ENCODE measurements around the gene PNCK.

Gene PNCK

DNA sequence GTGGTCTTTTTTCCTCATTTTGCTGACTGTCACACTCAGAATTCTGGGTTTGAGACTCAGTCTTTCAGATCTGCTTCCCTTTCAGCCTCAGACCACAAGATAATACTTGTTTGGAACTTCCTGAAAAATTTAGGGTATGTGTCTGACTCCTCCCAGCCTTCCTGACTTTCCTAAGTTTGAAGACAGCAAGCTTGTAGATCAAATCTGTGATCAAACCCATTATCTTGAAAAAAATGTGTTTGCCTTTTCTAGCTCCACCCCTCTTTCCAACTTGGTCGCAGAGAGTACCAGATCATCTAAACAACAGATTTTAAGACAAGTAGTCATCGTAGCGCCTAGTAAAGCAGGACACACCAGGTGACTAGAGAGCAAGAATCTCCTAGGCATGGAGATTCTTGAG is 40.6 kb upstream of the PNCK start:
- Histone ChIP-seq H2BK5ac (ENCODE audit: low read length) (no peak overlapping the region), H3K4me1 (ENCODE audit: control insufficient read depth, low read depth, low read length) (no peaks in the 10 kb centered on the region), H3K18ac (ENCODE audit: low read length) (no peak overlapping the region), H4K5ac (ENCODE audit: low read length) (no peak overlapping the region), H2AK5ac (ENCODE audit: low read length) (no peak overlapping the region), H3K36me3 (ENCODE audit: control insufficient read depth, insufficient read depth, low read length) (peaks cover 11% of the 10 kb centered on the region), H3K56ac (ENCODE audit: low read length) (no peak overlapping the region), H2BK15ac (replicated peaks; ENCODE audit: low read depth) (no peak overlapping the region), H3K4ac (ENCODE audit: low read depth, low read length) (no peak overlapping the region), H3K27me3 (ENCODE audit: insufficient read depth, low read length, poor library complexity) (no peaks in the 10 kb centered on the region), H3K79me1 (ENCODE audit: low read length) (no peaks in the 10 kb centered on the region), H3K9ac (ENCODE audit: low read length) (no peak overlapping the region), H3K23ac (ENCODE audit: low read length) (no peak overlapping the region), H3K4me3 (ENCODE audit: low read length) (no peak overlapping the region), H4K8ac (ENCODE audit: low read depth, low read length) (no peak overlapping the region), H2BK120ac (ENCODE audit: low read depth, low read length) (no peak overlapping the region), H3K79me2 (ENCODE audit: control insufficient read depth, insufficient read depth, low read length) (no peaks in the 10 kb centered on the region), H3K4me2 (ENCODE audit: low read length) (no peak overlapping the region), H3K27ac (ENCODE audit: low read depth, low read length) (no peak overlapping the region)
- DNase-seq = no peak
- no CpG with 5 or more reads among the region's 3 CpGs for WGBS (ENCODE audit: extremely low coverage, insufficient coverage, low lambda C conversion rate)

DNA sequence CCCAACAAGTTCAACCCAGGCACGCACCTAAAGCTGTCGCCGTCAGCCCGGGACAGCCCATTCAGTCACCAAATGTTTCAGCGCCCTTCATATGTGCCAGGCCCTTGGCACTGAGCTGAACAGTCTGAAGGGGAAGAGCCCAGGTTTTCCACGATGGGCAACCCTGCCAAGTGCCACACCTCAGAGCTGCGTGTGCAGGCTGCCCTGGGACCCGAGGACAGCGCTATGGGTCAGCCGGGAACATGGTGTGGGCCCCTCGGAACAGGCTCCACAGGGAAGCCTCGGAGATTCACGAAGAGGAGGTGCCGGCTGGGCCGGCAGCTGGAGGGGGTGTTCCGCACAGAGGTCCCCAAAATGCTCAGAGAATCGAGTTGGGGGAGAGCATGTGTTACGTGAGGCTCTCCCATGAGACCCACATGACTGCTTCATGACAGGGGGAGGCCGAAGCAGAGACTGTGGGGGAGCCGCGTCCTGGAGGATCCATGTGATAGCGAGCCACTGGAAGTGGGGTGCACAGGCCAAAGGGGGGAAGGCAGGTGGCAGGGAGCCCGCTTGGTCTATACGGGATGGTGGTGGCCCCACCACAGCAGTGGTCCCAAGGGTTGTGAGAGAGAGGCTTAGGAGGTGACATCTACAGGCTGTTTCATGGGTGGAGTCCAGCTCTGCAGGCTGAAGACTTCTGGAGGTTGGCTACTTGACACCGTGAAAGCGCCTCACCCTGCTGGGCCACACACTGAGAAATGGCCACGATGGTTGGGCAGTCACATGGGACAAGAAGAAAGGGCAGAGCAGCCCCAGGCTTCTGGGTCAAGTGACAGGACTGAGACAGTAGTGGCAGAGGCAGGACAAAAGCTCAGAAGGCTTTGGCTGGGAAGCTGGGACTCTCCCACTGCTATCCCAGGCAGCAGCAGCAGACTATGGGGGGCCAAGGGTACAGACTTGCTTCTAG is 36.4 kb upstream of the PNCK start:
- H3K4me1 ChIP-seq (ENCODE audit: control insufficient read depth, low read depth, low read length) = no peaks in the 10 kb centered on the region
- no peak overlapping the region for H3K56ac ChIP-seq (ENCODE audit: low read length)
- H2BK15ac ChIP-seq (replicated peaks; ENCODE audit: low read depth) = no peak overlapping the region
- no peak overlapping the region for H3K4me3 ChIP-seq (ENCODE audit: low read length)
- H4K5ac ChIP-seq (ENCODE audit: low read length) = no peak overlapping the region
- no peak for DNase-seq
- no peak overlapping the region for H2AK5ac ChIP-seq (ENCODE audit: low read length)
- H3K27me3 ChIP-seq (ENCODE audit: insufficient read depth, low read length, poor library complexity) = no peaks in the 10 kb centered on the region
- H3K18ac ChIP-seq (ENCODE audit: low read length) = no peak overlapping the region
- H2BK5ac ChIP-seq (ENCODE audit: low read length) = no peak overlapping the region
- H3K36me3 ChIP-seq (ENCODE audit: control insufficient read depth, insufficient read depth, low read length) = peaks cover 5% of the 10 kb centered on the region
- H3K4me2 ChIP-seq (ENCODE audit: low read length) = no peak overlapping the region
- no peaks in the 10 kb centered on the region for H3K79me2 ChIP-seq (ENCODE audit: control insufficient read depth, insufficient read depth, low read length)
- H3K23ac ChIP-seq (ENCODE audit: low read length) = no peak overlapping the region
- no peak overlapping the region for H2BK120ac ChIP-seq (ENCODE audit: low read depth, low read length)
- H3K9ac ChIP-seq (ENCODE audit: low read length) = no peak overlapping the region
- no peak overlapping the region for H3K4ac ChIP-seq (ENCODE audit: low read depth, low read length)
- no peak overlapping the region for H4K8ac ChIP-seq (ENCODE audit: low read depth, low read length)
- H3K27ac ChIP-seq (ENCODE audit: low read depth, low read length) = no peak overlapping the region
- no peaks in the 10 kb centered on the region for H3K79me1 ChIP-seq (ENCODE audit: low read length)
- WGBS (ENCODE audit: extremely low coverage, insufficient coverage, low lambda C conversion rate) = no CpG with 5 or more reads among the region's 27 CpGs

DNA sequence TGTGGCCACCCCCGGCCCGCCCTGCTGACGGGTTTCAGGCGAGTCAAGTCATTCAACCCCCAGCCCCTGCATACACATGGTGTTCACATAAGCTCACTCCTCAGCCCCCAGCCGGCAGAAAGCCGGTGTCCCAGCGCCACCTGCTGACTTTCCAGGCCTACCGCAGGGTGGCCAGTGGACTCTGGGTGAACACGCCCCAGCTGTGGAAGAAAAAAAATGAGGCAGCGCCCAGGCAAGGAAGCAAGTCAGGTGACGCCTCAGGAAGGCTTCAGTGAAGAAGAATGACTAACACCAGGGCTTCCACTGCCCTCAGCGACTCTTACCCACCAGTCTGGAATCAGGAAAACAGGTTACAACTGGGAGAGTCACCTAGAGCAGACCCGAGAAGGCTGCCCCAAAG is 34.8 kb upstream of the PNCK start:
- Histone ChIP-seq H3K27me3 (ENCODE audit: insufficient read depth, low read length, poor library complexity) (no peaks in the 10 kb centered on the region), H3K4me3 (ENCODE audit: low read length) (no peak overlapping the region), H4K5ac (ENCODE audit: low read length) (no peak overlapping the region), H2BK120ac (ENCODE audit: low read depth, low read length) (no peak overlapping the region), H3K23ac (ENCODE audit: low read length) (no peak overlapping the region), H3K36me3 (ENCODE audit: control insufficient read depth, insufficient read depth, low read length) (peaks cover 3% of the 10 kb centered on the region), H3K79me1 (ENCODE audit: low read length) (no peaks in the 10 kb centered on the region), H3K4me1 (ENCODE audit: control insufficient read depth, low read depth, low read length) (no peaks in the 10 kb centered on the region), H3K27ac (ENCODE audit: low read depth, low read length) (no peak overlapping the region), H3K4me2 (ENCODE audit: low read length) (no peak overlapping the region), H2AK5ac (ENCODE audit: low read length) (no peak overlapping the region), H2BK5ac (ENCODE audit: low read length) (no peak overlapping the region), H3K56ac (ENCODE audit: low read length) (no peak overlapping the region), H3K9ac (ENCODE audit: low read length) (no peak overlapping the region), H4K8ac (ENCODE audit: low read depth, low read length) (no peak overlapping the region), H2BK15ac (replicated peaks; ENCODE audit: low read depth) (no peak overlapping the region), H3K79me2 (ENCODE audit: control insufficient read depth, insufficient read depth, low read length) (no peaks in the 10 kb centered on the region), H3K18ac (ENCODE audit: low read length) (no peak overlapping the region), H3K4ac (ENCODE audit: low read depth, low read length) (no peak overlapping the region)
- peak; percentile 83 for DNase-seq
- WGBS (ENCODE audit: extremely low coverage, insufficient coverage, low lambda C conversion rate) = no CpG with 5 or more reads among the region's 13 CpGs

DNA sequence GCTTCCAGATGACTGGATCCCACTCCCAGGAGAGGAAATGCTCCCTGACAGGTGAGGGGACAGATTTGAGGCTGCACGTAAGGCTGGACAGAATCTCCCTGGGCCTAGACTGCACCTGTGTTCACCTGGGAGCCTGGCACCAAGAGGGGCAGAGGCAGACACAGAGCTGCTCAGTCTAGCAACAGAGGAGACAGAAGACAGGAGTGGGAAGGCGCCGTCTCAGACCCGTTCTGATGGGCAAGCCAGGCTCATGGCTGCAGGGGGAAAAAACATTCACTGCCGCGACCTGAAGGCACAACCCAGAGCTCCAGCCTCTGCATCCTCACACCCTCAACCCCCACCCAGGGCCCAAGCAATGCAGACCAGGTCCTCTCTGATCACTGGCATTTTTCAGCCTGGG is 33.8 kb upstream of the PNCK start:
- H2BK15ac ChIP-seq (replicated peaks; ENCODE audit: low read depth) = no peak overlapping the region
- no peak overlapping the region for H2BK120ac ChIP-seq (ENCODE audit: low read depth, low read length)
- no peak overlapping the region for H2BK5ac ChIP-seq (ENCODE audit: low read length)
- no peak overlapping the region for H3K27ac ChIP-seq (ENCODE audit: low read depth, low read length)
- no peak overlapping the region for H4K8ac ChIP-seq (ENCODE audit: low read depth, low read length)
- H4K5ac ChIP-seq (ENCODE audit: low read length) = no peak overlapping the region
- DNase-seq = no peak
- no peaks in the 10 kb centered on the region for H3K79me1 ChIP-seq (ENCODE audit: low read length)
- no peak overlapping the region for H3K4me2 ChIP-seq (ENCODE audit: low read length)
- no peaks in the 10 kb centered on the region for H3K36me3 ChIP-seq (ENCODE audit: control insufficient read depth, insufficient read depth, low read length)
- H3K4me1 ChIP-seq (ENCODE audit: control insufficient read depth, low read depth, low read length) = no peaks in the 10 kb centered on the region
- no peak overlapping the region for H3K18ac ChIP-seq (ENCODE audit: low read length)
- no peak overlapping the region for H3K4ac ChIP-seq (ENCODE audit: low read depth, low read length)
- no peak overlapping the region for H3K23ac ChIP-seq (ENCODE audit: low read length)
- H3K9ac ChIP-seq (ENCODE audit: low read length) = no peak overlapping the region
- no peak overlapping the region for H2AK5ac ChIP-seq (ENCODE audit: low read length)
- H3K56ac ChIP-seq (ENCODE audit: low read length) = no peak overlapping the region
- no peaks in the 10 kb centered on the region for H3K79me2 ChIP-seq (ENCODE audit: control insufficient read depth, insufficient read depth, low read length)
- H3K27me3 ChIP-seq (ENCODE audit: insufficient read depth, low read length, poor library complexity) = no peaks in the 10 kb centered on the region
- no CpG with 5 or more reads among the region's 6 CpGs for WGBS (ENCODE audit: extremely low coverage, insufficient coverage, low lambda C conversion rate)
- no peak overlapping the region for H3K4me3 ChIP-seq (ENCODE audit: low read length)

DNA sequence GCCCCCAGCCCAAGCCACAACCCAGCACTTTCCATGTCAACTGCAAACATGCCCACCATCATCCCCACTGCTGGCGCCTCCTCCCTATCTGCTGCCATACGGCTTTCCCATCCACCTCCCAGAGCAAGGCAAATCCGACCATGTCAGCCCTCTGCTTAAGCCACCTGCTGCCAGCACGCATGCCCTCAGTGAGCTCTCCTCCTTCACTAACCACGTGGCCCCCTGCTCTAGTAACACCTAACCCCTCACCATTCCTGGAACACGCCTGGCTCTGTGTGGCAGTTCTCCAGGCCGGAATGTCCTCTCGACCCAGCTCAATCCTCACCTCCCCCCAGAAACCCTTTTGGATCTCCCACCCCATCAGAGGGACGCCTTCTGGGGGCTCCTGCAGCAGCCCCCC is 33.2 kb upstream of the PNCK start:
- no CpG with 5 or more reads among the region's 9 CpGs for WGBS (ENCODE audit: extremely low coverage, insufficient coverage, low lambda C conversion rate)
- Histone ChIP-seq H4K5ac (ENCODE audit: low read length) (no peak overlapping the region), H3K4me2 (ENCODE audit: low read length) (no peak overlapping the region), H2BK120ac (ENCODE audit: low read depth, low read length) (no peak overlapping the region), H3K79me1 (ENCODE audit: low read length) (no peaks in the 10 kb centered on the region), H2BK5ac (ENCODE audit: low read length) (no peak overlapping the region), H3K27me3 (ENCODE audit: insufficient read depth, low read length, poor library complexity) (no peaks in the 10 kb centered on the region), H3K18ac (ENCODE audit: low read length) (no peak overlapping the region), H3K23ac (ENCODE audit: low read length) (no peak overlapping the region), H3K4me3 (ENCODE audit: low read length) (no peak overlapping the region), H3K36me3 (ENCODE audit: control insufficient read depth, insufficient read depth, low read length) (no peaks in the 10 kb centered on the region), H2AK5ac (ENCODE audit: low read length) (no peak overlapping the region), H3K4ac (ENCODE audit: low read depth, low read length) (no peak overlapping the region), H3K4me1 (ENCODE audit: control insufficient read depth, low read depth, low read length) (no peaks in the 10 kb centered on the region), H4K8ac (ENCODE audit: low read depth, low read length) (no peak overlapping the region), H3K56ac (ENCODE audit: low read length) (no peak overlapping the region), H3K9ac (ENCODE audit: low read length) (no peak overlapping the region), H2BK15ac (replicated peaks; ENCODE audit: low read depth) (no peak overlapping the region), H3K79me2 (ENCODE audit: control insufficient read depth, insufficient read depth, low read length) (no peaks in the 10 kb centered on the region), H3K27ac (ENCODE audit: low read depth, low read length) (no peak overlapping the region)
- no peak for DNase-seq
